DND-41 (cell line): ENCODE data around the gene TMSB10.

Experiments
- ATAC-seq: fragments of 200-7000 bp; cut with Tn5 transposase; 3 replicates; pipeline ENCODE4 v1.9.1; 2021; ENCODE audit warnings: low read depth; ENCODE audit not compliant: insufficient read depth
- DNase-seq: peaks from one replicate; pipeline ENCODE4 v3.0.0-alpha.2; 2020
- H2AFZ ChIP-seq: 2 replicates; pipeline ENCODE4 v1.6.0; 2012; ENCODE audit warnings: low read depth, low read length
- H3K27ac ChIP-seq: 2 replicates; pipeline ENCODE4 v1.5.1; 2012; ENCODE audit warnings: low read length, inconsistent platforms
- H3K27me3 ChIP-seq: fragments of 200-600 bp; sonication (generic); 2 replicates; pipeline ENCODE4 v1.6.0; 2012; ENCODE audit warnings: low read length, mild to moderate bottlenecking, inconsistent platforms; ENCODE audit not compliant: insufficient read depth, poor library complexity
- H3K36me3 ChIP-seq: 2 replicates; pipeline ENCODE4 v1.5.1; 2012; ENCODE audit warnings: low read length, inconsistent platforms; ENCODE audit not compliant: insufficient read depth
- H3K4me1 ChIP-seq: 2 replicates; pipeline ENCODE4 v1.5.1; 2012; ENCODE audit warnings: mild to moderate bottlenecking, low read length; ENCODE audit not compliant: insufficient read depth
- H3K4me2 ChIP-seq: 2 replicates; pipeline ENCODE4 v1.6.0; 2012; ENCODE audit warnings: mild to moderate bottlenecking, moderate library complexity, low read length, inconsistent platforms; ENCODE audit not compliant: insufficient read depth
- H3K4me3 ChIP-seq, 2 experiments: fragments of 200-600 bp in 1 of 2; shearing (Covaris generic) in 1 of 2; 2 replicates each; pipeline ENCODE4 v1.5.1; 2012 to 2016; ENCODE audit warnings: inconsistent platforms in 2 of 2, low read length in 2 of 2, mild to moderate bottlenecking in 2 of 2, low read depth in 1 of 2, moderate library complexity in 1 of 2
- H3K79me2 ChIP-seq: 2 replicates; pipeline ENCODE4 v1.6.0; 2012; ENCODE audit warnings: low read length, inconsistent platforms; ENCODE audit not compliant: insufficient read depth
- H3K9ac ChIP-seq: 2 replicates; pipeline ENCODE4 v1.6.0; 2012; ENCODE audit warnings: low read depth, mild to moderate bottlenecking, inconsistent platforms, low read length, moderate library complexity
- H3K9me3 ChIP-seq: 2 replicates; pipeline ENCODE4 v1.5.1; 2012; ENCODE audit warnings: low read length, moderate library complexity, mild to moderate bottlenecking, inconsistent platforms; ENCODE audit not compliant: insufficient read depth, severe bottlenecking
- H4K20me1 ChIP-seq: 2 replicates; pipeline ENCODE4 v1.6.0; 2012; ENCODE audit warnings: low read length; ENCODE audit not compliant: insufficient read depth
- EZH2 ChIP-seq: IDR thresholded peaks from 3 replicates; pipeline ENCODE4 v1.6.1; 2012; ENCODE audit warnings: borderline replicate concordance, low read depth, mild to moderate bottlenecking, moderate library complexity, low read length, inconsistent platforms; ENCODE audit not compliant: severe bottlenecking
- TF ChIP-seq, protein P1 (sequence below): IDR thresholded peaks from 2 replicates; pipeline ENCODE4 v1.5.1; 2012; ENCODE audit warnings: borderline replicate concordance, low read length, moderate library complexity, mild to moderate bottlenecking; ENCODE audit not compliant: poor library complexity, severe bottlenecking; ENCODE audit errors: extremely low read depth

The TMSB10 gene

GRCh38 chr2:84857566-84857965 is 47.9 kb upstream of the TMSB10 start:
- Histone ChIP-seq H3K36me3 (no peaks in the 10 kb centered on the region), H3K79me2 (no peaks in the 10 kb centered on the region), H3K4me3 (no peak overlapping the region), H3K9me3 (no peaks in the 10 kb centered on the region), H3K27me3 (peaks cover 3% of the 10 kb centered on the region), H3K27ac (no peak overlapping the region), H2AFZ (no peak overlapping the region), H3K4me1 (no peaks in the 10 kb centered on the region), H3K9ac (no peak overlapping the region), H3K4me2 (no peak overlapping the region), H4K20me1 (no peaks in the 10 kb centered on the region)
- ATAC-seq (no peak), DNase-seq (no peak)
- TF ChIP-seq, protein P1, sequence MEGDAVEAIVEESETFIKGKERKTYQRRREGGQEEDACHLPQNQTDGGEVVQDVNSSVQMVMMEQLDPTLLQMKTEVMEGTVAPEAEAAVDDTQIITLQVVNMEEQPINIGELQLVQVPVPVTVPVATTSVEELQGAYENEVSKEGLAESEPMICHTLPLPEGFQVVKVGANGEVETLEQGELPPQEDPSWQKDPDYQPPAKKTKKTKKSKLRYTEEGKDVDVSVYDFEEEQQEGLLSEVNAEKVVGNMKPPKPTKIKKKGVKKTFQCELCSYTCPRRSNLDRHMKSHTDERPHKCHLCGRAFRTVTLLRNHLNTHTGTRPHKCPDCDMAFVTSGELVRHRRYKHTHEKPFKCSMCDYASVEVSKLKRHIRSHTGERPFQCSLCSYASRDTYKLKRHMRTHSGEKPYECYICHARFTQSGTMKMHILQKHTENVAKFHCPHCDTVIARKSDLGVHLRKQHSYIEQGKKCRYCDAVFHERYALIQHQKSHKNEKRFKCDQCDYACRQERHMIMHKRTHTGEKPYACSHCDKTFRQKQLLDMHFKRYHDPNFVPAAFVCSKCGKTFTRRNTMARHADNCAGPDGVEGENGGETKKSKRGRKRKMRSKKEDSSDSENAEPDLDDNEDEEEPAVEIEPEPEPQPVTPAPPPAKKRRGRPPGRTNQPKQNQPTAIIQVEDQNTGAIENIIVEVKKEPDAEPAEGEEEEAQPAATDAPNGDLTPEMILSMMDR, result no peak
- no peak for TF ChIP-seq EZH2

DNA sequence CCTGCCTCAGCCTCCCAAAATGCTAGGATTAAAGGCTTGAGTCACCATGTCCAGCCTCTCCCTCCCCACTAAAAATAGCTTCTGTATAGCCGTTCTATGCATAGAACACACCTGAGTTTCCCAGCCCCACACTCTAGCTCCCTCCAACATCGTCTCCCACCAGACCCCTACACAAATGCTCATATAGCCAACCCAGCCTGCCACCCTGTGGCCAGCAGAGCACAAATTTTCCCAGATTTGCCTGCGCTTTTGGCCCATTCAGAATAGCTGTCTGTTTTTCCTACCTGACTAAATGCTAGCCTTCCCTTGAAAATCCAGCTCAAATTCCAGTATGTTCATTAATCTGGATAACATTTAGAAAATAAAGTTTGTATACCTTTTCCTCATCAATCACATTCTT is 47.3 kb upstream of the TMSB10 start:
- Histone ChIP-seq H3K4me1 (no peaks in the 10 kb centered on the region), H4K20me1 (no peaks in the 10 kb centered on the region), H3K4me2 (no peak overlapping the region), H3K36me3 (no peaks in the 10 kb centered on the region), H3K27ac (no peak overlapping the region), H3K27me3 (peaks cover 3% of the 10 kb centered on the region), H3K9me3 (no peaks in the 10 kb centered on the region), H3K79me2 (no peaks in the 10 kb centered on the region), H3K9ac (no peak overlapping the region), H3K4me3 (no peak overlapping the region), H2AFZ (no peak overlapping the region)
- ATAC-seq, result no peak
- DNase-seq, result no peak
- no peak for TF ChIP-seq EZH2
- TF ChIP-seq, protein P1, result peak; percentile 36

DNA sequence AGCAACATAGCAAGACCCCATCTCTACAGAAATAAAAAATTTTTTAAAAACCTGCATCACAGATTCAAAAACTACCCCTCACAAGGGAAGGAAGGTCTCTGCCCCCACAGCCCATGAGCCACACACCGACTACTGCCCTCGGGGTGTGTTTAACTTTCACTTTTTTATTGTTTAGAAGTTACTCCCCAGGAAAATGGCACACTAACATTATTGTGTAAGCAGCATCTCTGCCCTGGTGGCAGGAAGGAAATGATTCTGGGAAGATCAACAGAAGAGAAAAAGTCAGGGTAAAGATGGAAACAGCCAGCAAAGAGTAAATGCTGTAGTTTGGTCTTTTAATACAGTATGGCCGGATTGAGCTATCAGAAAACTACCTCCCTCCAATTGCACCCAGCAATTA is 46.5 kb upstream of the TMSB10 start:
- TF ChIP-seq, protein P1, result no peak
- no peak for TF ChIP-seq EZH2
- no peak overlapping the region for H3K4me3 ChIP-seq

DNA sequence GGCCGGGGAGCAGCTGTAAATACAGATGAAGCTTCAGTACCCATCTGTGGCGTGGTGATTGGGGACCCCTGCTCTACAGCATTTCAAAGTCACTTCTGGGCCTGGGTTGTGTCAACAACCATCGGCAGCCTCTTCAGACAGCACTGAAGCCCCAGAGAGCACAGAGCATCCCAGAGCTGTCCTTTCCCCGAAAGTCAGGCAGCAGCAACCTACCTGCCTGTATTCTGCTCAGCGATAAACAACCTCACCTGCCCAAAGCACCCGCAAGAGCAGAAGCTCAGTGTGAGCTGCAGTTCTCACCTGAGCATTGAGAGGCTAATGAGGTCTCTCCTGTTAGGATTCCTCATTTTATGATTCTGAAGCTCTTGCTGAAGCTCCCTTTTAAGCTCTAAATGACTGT is 43.9 kb upstream of the TMSB10 start:
- Histone ChIP-seq H3K79me2 (no peaks in the 10 kb centered on the region), H3K27ac (no peak overlapping the region), H3K4me1 (no peaks in the 10 kb centered on the region), H4K20me1 (no peaks in the 10 kb centered on the region), H3K27me3 (peaks cover 3% of the 10 kb centered on the region), H3K4me3 (no peak overlapping the region), H2AFZ (no peak overlapping the region), H3K4me2 (no peak overlapping the region), H3K9ac (no peak overlapping the region), H3K36me3 (no peaks in the 10 kb centered on the region), H3K9me3 (no peaks in the 10 kb centered on the region)
- DNase-seq (no peak), ATAC-seq (no peak)
- no peak for TF ChIP-seq EZH2

More for the DNA sequence above, 46.5 kb upstream of the TMSB10 start:
- H3K27ac ChIP-seq, result no peak overlapping the region
- H2AFZ ChIP-seq, result no peak overlapping the region
- no peaks in the 10 kb centered on the region for H4K20me1 ChIP-seq
- no peaks in the 10 kb centered on the region for H3K79me2 ChIP-seq
- H3K9ac ChIP-seq, result no peak overlapping the region
- ATAC-seq, result no peak
- no peaks in the 10 kb centered on the region for H3K4me1 ChIP-seq
- no peak overlapping the region for H3K4me2 ChIP-seq
- DNase-seq, result no peak
- H3K27me3 ChIP-seq, result peaks cover 3% of the 10 kb centered on the region
- H3K9me3 ChIP-seq, result no peaks in the 10 kb centered on the region
- no peaks in the 10 kb centered on the region for H3K36me3 ChIP-seq
